GM18526 (cell line): ENCODE measurements around the gene MSI2.

Experiments used
- POLR2A ChIP-seq: IDR thresholded peaks from 3 replicates; pipeline ENCODE4 v1.6.1; 2011; ENCODE audit not compliant: insufficient read length; ENCODE audit errors: extremely low read depth

Gene MSI2

GRCh38 chr17:57505841-57506773, 249.8 kb downstream of the MSI2 start:
- no peak for TF ChIP-seq POLR2A

DNA sequence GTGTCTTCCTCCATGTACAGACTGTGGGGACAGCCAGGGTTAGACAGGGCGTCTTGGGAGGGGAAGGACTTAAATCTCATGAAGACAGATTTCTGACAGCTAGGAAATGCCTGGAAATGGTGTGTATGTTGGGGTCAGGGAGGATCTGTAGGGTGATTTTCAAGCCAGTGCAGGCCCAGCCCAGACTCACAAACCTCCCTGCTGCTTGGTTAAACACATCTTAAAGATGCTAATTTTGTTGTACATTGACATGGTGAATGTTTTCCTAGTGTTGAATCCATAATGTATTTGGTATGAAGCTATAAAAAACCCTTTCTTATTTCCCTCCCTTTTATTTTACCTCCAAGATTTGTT, 250.4 kb downstream of the MSI2 start:
- TF ChIP-seq POLR2A: no peak

- TF ChIP-seq POLR2A: no peak
Observed at GRCh38 chr17:57507828-57508227, 251.5 kb downstream of the MSI2 start.

DNA sequence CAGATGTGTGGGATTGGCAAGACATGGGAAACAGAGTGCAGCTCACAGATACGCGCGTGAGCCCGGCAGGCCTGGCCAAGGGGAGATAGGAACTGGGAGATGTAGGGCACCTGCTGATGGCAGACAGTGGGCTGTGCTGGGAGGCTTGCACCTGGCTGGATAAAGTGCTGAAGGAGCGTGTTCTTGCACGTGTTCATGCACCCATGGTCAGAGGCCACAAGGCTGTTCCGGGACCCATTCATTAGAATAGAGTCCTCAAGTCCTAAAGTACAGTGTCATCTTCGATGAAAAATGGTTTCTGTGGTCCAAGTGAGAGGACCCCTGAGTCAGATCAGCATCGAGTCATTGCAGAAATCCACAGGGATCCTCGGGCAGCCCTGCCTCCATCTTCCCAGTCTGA, 252.3 kb downstream of the MSI2 start:
- no peak for TF ChIP-seq POLR2A

GRCh38 chr17:57511475-57512123, 255.3 kb downstream of the MSI2 start:
- TF ChIP-seq POLR2A: no peak

- no peak for TF ChIP-seq POLR2A
Observed at GRCh38 chr17:57512258-57512657, 255.9 kb downstream of the MSI2 start.

GRCh38 chr17:57512691-57513090, 256.4 kb downstream of the MSI2 start:
- no peak for TF ChIP-seq POLR2A

DNA sequence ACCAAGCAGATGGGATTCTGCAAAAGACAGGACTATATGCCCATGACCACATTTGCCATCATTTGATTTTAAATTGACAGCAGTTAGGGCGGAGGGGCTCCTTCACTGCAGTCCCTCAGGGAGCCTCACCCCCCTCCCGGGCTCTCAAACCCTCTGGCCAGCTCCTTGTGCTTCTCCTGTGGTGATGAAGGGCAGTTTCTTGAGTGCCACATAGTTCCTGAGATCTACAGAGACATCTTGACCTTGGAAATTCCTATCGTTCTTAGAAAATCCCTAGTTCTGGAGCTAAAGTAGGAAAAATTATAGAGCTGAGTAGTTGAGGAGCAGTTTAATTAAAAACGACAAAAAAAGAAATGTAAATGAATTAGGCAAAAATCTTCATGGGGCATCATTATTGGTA, 257.2 kb downstream of the MSI2 start:
- TF ChIP-seq POLR2A: no peak

GRCh38 chr17:57514614-57515013, 258.3 kb downstream of the MSI2 start:
- TF ChIP-seq POLR2A: no peak

GRCh38 chr17:57515662-57516211, 259.4 kb downstream of the MSI2 start:
- no peak for TF ChIP-seq POLR2A

- TF ChIP-seq POLR2A: no peak
Observed at GRCh38 chr17:57516290-57517230, 260.2 kb downstream of the MSI2 start.

GRCh38 chr17:57517273-57517631, 260.9 kb downstream of the MSI2 start:
- no peak for TF ChIP-seq POLR2A

DNA sequence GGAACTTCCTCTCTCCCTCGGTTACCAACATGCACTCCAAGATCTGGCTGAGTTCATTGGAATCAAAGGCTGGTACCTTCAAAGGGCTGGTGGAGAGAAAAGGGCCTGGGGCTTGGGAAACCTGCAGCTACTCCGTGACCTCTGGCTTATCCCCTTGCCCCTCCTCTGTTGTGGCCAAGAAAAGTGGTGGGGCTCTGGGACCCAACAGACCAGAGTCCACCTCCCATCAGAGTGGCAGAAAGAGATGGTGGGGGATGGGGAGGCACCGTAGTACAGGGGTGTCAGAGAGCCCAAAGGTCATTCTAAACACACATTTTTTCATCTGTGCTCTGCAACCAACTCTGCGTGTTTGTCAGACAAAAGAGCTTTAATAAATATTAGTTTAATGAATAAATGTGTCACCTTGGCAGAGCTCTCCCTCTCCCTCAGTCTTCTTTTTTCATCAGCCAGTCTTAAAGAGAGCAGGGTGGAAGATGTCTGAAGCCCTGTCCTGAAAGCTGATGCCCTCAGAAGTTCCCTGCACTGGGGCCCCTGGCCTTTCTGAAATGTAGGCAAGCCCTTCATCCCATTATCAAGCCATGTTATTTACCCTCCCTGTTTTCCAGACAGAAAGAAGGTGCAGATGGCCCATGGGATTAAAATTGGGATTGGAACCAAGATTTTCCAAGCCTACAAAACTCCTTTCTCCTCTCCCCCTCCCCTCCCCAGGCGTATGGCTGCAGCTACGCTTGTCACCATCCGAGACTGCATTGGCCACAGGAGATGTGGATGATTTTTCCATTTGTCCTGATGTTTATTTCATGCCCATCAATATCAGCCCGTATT, 261.5 kb downstream of the MSI2 start:
- no peak for TF ChIP-seq POLR2A
